ENCODE measurements around the gene FREM2.

Gene FREM2

DNA sequence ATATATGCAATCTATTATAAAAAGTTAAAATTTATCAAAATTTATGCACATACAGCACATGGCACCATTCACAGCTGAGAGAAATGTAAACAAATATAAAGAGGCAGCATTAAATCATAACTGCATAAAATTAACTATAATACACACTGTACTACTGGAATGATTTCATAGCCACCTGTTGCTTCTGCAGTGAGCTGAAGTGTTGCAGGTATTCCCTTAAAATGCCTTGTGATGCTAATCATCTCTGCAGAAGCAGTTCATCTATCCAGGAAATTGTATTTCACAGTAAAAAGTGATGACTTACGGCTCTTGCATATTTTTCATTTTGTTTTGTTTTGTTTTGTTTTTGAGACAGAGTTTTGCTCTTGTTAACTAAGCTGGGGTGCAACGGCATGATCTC, 221.7 kb downstream of the FREM2 start:
- no peak for DNase-seq

DNA sequence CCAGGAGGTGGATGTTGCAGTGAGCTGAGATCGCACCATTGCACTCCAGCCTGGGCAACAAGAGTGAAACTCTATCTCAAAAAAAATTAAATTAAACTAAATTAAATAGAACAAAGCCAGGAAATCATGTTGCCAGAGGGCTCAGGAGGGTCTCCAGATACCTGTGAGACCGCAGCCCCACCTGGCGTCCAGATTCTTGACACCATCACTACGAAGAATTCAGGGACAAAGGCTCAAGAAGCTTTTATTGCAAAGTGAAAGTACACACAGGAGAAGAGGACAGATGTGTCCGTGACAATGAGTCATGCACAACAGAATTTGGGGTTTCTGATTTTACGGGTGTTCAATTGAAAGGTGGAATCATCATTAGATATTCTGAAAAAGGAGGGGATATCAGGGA, 227.2 kb downstream of the FREM2 start:
- DNase-seq, result no peak

DNA sequence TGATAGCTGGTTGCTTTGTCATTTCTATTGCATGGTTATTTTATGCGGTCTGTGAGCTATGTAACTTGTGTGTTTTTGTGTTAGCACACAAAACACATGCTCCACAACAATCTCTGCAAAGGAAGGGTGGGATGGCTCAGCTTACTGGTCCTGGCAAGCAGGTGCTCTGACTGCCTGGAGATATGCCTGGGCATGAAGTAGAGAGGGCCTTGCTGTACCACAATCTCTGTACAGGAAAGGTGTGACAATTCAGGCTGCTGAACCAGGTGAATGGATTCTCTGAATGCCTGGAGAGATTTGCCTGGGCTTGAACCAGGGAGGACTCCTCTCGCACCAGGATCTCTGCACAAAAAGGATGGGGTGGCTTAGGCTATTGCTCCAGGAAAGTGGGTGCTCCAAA, 234.2 kb downstream of the FREM2 start:
- DNase-seq, result no peak

DNA sequence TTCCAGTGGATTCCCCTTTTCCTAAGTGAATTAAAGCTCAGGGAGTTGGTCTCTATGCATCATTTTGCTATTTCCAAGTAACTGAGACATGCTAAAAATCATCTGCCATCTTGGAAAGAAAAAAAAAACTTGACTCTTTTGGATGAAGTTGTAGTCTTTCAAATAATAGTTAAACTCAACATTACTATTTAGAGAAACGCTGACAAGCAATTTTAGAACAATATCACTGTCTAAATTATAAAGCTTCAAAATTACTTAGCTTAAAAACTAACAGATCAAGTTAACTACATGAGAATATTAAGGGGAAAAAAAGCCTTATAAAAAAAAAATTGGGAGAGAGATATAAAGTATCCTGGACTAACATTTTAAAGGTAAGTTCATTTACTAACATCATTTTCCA, 235.3 kb downstream of the FREM2 start:
- DNase-seq, result no peak

DNA sequence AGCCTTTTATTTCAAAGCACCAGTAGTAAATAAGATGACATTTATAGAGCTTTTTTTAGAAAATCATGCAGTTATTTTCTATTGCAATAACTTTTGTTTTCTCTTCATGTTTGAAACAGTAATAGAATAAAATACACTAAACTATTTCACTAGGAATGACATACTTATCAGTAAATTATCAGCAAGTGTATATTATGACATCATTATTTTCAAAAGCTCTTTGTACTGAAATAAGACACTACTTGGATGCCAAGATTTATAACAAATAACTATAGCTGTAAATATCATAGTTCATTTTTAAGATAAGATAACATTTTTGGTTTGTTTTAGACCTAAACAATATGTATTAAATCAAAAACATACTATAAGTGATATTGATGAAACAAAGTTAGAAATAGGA, 246.9 kb downstream of the FREM2 start:
- no peak for DNase-seq

Measured in hematopoietic multipotent progenitor cell treated with erythropoietin and hydrocortisone succinate and interleukin-3 and kit ligand, for 4 days (in vitro differentiated cells).